AG09319 (cell line): ENCODE measurements around the gene DDO.
"Not testable (repeated sequence)": the region's sequence is repeated elsewhere in the genome, so short reads cannot be mapped to it uniquely, and the experiment has no call there.

Source experiments
- DNase-seq: peaks from one replicate; pipeline ENCODE4 v3.0.0-alpha.2; 2010; ENCODE audit warnings: low read depth; ENCODE audit errors: extremely low read depth
- CTCF ChIP-seq: IDR thresholded peaks from 2 replicates; pipeline ENCODE4 v1.5.1; 2011; ENCODE audit warnings: low read depth, mild to moderate bottlenecking, inconsistent platforms, low read length, moderate library complexity

The DDO gene

GRCh38 chr6:110355022-110355421 lies 60.4 kb downstream of the DDO start:
- TF ChIP-seq CTCF: no peak
- no peak for DNase-seq

GRCh38 chr6:110354153-110354552 lies 61.2 kb downstream of the DDO start:
- DNase-seq: no peak
- TF ChIP-seq CTCF: no peak

GRCh38 chr6:110353457-110354001 lies 61.8 kb downstream of the DDO start:
- no peak for TF ChIP-seq CTCF
- no peak for DNase-seq

- no peak for TF ChIP-seq CTCF
- no peak for DNase-seq
These were observed 62.7 kb downstream of the DDO start for GRCh38 chr6:110352563-110353262.

- no peak for DNase-seq
- no peak for TF ChIP-seq CTCF
These were observed 63.4 kb downstream of the DDO start for GRCh38 chr6:110351986-110352385.

DNA sequence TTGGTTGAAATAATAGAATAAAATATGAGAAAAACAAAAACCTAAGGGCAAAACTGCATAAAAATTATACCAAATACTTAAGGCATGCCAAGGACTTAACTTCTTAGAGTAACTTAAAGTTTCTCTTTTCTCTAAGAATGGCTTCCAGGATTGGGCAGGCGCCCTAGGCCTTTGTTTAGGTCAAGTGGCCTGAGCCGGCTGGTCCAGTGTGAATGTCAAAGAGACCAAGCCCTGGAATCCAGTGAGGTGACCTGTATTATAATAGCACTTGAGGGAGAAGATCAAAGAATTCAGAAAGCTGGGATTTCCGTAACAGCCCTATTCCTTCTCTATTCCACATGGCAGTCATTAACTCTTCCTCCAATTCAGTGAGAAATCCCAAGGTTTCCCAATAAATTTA lies 63.8 kb downstream of the DDO start:
- no peak for DNase-seq
- TF ChIP-seq CTCF: no peak

GRCh38 chr6:110350593-110350992 lies 64.8 kb downstream of the DDO start:
- not testable (repeated sequence) for DNase-seq
